Measurements from ENCODE around the gene RASAL2.

DNA sequence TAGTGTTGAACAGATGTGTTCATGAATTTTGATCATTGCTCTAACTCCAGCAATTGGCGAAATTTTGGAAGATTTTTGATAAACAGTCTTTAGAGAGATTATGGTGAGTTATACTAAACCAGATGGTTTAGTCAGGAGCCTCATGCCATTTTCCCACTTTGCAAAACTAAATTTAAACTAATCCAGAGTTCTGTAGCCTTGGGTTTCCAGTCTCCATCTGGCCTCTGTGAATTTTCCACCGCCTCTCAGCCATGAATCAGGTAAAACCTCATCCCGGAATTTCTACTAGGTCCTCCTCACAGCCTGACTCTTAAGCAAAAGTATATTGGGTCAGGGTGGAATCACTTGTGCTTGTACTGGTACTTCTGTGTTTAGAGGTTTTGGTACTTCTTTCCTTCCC lies 358.1 kb downstream of the RASAL2 start:
- TF ChIP-seq, protein P1, sequence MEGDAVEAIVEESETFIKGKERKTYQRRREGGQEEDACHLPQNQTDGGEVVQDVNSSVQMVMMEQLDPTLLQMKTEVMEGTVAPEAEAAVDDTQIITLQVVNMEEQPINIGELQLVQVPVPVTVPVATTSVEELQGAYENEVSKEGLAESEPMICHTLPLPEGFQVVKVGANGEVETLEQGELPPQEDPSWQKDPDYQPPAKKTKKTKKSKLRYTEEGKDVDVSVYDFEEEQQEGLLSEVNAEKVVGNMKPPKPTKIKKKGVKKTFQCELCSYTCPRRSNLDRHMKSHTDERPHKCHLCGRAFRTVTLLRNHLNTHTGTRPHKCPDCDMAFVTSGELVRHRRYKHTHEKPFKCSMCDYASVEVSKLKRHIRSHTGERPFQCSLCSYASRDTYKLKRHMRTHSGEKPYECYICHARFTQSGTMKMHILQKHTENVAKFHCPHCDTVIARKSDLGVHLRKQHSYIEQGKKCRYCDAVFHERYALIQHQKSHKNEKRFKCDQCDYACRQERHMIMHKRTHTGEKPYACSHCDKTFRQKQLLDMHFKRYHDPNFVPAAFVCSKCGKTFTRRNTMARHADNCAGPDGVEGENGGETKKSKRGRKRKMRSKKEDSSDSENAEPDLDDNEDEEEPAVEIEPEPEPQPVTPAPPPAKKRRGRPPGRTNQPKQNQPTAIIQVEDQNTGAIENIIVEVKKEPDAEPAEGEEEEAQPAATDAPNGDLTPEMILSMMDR (conservative IDR thresholded peaks at IDR 0.05 in 1 of 2, IDR thresholded peaks at IDR 0.05 in 1 of 2; ENCODE audit: extremely low read depth in 1 of 2, insufficient read depth in 1 of 2, low read depth in 1 of 2, low read length in 2 of 2) = no peak
- no peak for TF ChIP-seq EZH2 (IDR thresholded peaks at IDR 0.05; ENCODE audit: borderline replicate concordance, low read length)

Measured in mammary epithelial cell (primary cell).